KMS-11 (cell line): ENCODE results near the gene PGAP6.

Source experiments
- H2AFZ ChIP-seq: fragments of 200-600 bp; sonication (generic); 2 replicates; pipeline ENCODE4 v1.6.1; 2016; ENCODE audit warnings: antibody characterized with exemption, mixed run types, low read depth
- H3K27ac ChIP-seq: fragments of 200-600 bp; sonication (generic); 2 replicates; pipeline ENCODE4 v1.6.1; 2016; ENCODE audit warnings: mild to moderate bottlenecking, mixed run types
- H3K27me3 ChIP-seq: fragments of 200-600 bp; sonication (generic); 2 replicates; pipeline ENCODE4 v1.6.1; 2017; ENCODE audit warnings: mild to moderate bottlenecking, low read depth, mixed run types, moderate library complexity; ENCODE audit not compliant: insufficient read depth
- H3K36me3 ChIP-seq: fragments of 200-600 bp; sonication (generic); 2 replicates; pipeline ENCODE4 v1.6.1; 2017; ENCODE audit warnings: mild to moderate bottlenecking, mixed run types; ENCODE audit not compliant: insufficient read depth
- H3K4me1 ChIP-seq: fragments of 200-600 bp; sonication (generic); 2 replicates; pipeline ENCODE4 v1.6.1; 2016; ENCODE audit warnings: mild to moderate bottlenecking, low read depth, mixed run types; ENCODE audit not compliant: poor library complexity, severe bottlenecking
- H3K4me2 ChIP-seq: fragments of 200-600 bp; sonication (generic); 2 replicates; pipeline ENCODE4 v1.7.0; 2016; ENCODE audit warnings: mild to moderate bottlenecking, mixed run types
- H3K4me3 ChIP-seq: fragments of 200-600 bp; sonication (generic); IDR thresholded peaks from 2 replicates; pipeline ENCODE4 v1.6.1; 2017; ENCODE audit warnings: low read depth, low read length, mixed read lengths; ENCODE audit not compliant: insufficient read depth
- H3K79me2 ChIP-seq: fragments of 200-600 bp; sonication (generic); 2 replicates; pipeline ENCODE4 v1.6.1; 2016; ENCODE audit warnings: low read depth, mixed run types; ENCODE audit not compliant: insufficient read depth
- H3K9ac ChIP-seq: fragments of 200-600 bp; sonication (generic); 2 replicates; pipeline ENCODE4 v1.6.1; 2016; ENCODE audit warnings: mild to moderate bottlenecking, mixed run types
- H4K20me1 ChIP-seq: fragments of 200-600 bp; sonication (generic); 2 replicates; pipeline ENCODE4 v1.6.1; 2016; ENCODE audit warnings: mild to moderate bottlenecking, mixed run types; ENCODE audit not compliant: insufficient read depth
- TF ChIP-seq, protein P1 (sequence below): fragments of 200-600 bp; sonication (generic); conservative IDR thresholded peaks from 2 replicates; pipeline ENCODE4 v1.6.1; 2017; ENCODE audit warnings: low read depth, mild to moderate bottlenecking, antibody characterized with exemption, low read length, moderate library complexity, mixed read lengths

The PGAP6 gene

DNA sequence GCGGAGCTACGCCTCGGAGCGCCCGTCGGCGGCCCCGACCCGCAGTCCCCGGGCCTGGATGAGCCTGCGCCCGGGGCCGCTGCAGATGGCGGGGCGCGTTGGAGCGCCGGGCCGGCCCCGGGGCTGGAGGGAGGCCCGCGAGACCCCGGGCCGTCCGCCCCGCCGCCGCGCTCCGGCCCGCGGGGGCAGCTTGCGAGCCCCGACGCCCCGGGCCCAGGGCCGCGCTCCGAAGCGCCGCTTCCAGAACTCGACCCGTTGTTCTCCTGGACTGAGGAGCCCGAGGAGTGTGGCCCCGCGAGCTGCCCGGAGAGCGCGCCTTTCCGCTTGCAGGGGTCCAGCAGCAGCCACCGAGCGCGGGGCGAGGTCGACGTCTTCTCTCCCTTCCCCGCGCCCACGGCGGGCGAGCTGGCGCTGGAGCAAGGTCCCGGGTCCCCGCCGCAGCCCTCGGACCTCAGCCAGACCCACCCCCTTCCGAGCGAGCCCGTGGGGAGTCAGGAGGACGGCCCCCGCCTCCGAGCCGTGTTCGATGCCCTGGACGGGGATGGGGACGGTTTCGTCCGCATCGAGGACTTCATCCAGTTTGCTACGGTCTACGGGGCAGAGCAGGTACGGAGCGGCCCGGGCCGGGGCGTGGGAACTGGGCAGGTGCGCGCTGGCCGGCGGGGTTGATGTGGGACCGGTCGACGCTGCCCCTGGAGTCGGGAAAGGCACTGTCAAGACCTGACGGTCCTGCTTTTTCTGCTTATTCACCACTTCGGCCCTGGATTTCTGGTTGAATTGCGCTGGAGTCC lies 44.5 kb upstream of the PGAP6 start:
- TF ChIP-seq, protein P1, sequence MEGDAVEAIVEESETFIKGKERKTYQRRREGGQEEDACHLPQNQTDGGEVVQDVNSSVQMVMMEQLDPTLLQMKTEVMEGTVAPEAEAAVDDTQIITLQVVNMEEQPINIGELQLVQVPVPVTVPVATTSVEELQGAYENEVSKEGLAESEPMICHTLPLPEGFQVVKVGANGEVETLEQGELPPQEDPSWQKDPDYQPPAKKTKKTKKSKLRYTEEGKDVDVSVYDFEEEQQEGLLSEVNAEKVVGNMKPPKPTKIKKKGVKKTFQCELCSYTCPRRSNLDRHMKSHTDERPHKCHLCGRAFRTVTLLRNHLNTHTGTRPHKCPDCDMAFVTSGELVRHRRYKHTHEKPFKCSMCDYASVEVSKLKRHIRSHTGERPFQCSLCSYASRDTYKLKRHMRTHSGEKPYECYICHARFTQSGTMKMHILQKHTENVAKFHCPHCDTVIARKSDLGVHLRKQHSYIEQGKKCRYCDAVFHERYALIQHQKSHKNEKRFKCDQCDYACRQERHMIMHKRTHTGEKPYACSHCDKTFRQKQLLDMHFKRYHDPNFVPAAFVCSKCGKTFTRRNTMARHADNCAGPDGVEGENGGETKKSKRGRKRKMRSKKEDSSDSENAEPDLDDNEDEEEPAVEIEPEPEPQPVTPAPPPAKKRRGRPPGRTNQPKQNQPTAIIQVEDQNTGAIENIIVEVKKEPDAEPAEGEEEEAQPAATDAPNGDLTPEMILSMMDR: no peak
- Histone ChIP-seq H3K79me2 (peaks cover 15% of the 10 kb centered on the region; the same call in 1 of the 2 replicates), H4K20me1 (no peaks in the 10 kb centered on the region), H3K4me1 (peaks cover 21% of the 10 kb centered on the region), H3K9ac (no peak overlapping the region; the same call in 1 of the 2 replicates), H3K4me2 (peak overlapping the region; percentile 79), H3K4me3 (no peak overlapping the region), H3K36me3 (no peaks in the 10 kb centered on the region), H3K27me3 (peaks cover 5% of the 10 kb centered on the region; the same call in 1 of the 2 replicates), H2AFZ (peak overlapping the region; percentile 45; the same call in 1 of the 2 replicates), H3K27ac (no peak overlapping the region)

DNA sequence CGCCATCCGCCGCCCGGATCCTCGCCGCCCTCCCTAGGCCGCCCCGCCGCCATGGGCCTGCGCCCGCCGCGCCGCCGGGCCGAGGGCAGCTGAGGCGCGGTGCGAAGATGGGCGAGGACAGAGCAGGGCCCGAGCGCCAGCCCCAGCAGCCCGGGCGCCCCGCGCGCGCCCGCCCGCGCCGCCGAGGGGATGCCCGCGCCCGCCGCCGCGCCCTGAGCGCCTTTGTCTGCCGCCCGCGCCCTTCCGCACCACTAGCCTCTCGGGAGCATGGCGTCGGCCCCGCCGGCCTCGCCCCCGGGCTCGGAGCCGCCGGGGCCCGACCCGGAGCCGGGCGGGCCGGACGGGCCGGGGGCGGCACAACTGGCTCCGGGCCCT lies 43.9 kb upstream of the PGAP6 start:
- Histone ChIP-seq H3K4me2 (no peak overlapping the region; the same call in 1 of the 2 replicates), H3K27ac (no peak overlapping the region), H3K36me3 (no peaks in the 10 kb centered on the region), H3K4me1 (peaks cover 21% of the 10 kb centered on the region), H2AFZ (peak overlapping the region; percentile 97), H3K4me3 (no peak overlapping the region), H3K9ac (peak overlapping the region; percentile 52; the same call in 1 of the 2 replicates), H3K79me2 (peaks cover 15% of the 10 kb centered on the region; the same call in 1 of the 2 replicates), H3K27me3 (peaks cover 5% of the 10 kb centered on the region; the same call in 1 of the 2 replicates), H4K20me1 (no peaks in the 10 kb centered on the region)
- TF ChIP-seq, protein P1: no peak

DNA sequence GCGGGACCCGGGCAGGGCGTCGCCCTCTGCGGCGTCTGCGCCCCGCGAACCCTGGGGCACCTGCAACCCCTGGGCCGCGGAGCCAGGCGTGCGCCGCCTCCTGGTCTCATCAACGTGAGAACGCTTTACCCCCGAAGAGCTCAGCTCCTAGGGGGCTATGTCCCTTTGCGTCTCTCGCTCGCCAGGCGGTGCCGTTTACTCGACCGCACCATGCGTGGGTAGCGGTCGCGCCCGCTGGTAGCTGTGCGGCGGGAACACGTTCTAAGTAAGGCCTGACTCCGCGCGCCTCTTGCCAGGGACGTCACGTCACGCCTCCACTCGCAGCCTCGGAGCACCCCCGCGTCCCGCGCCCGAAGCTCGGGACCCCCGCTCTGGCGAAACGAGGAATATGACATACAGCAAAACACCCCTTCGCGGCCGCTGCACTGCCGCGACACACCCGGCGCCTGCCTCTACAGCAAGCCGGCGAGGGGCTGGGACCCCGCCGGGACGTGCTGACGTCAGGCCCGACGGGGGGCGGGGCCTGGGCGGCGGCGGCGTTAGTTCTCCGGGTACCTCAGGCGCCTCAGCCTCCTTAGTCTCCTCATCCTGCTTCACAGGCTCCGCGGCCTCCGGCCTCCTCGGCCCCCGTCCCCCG lies 43.4 kb upstream of the PGAP6 start, which contains the start of gene RAB11FIP3:
RAB11FIP3 (plus strand) TSS at position 568 of the 637 bp plus-strand sequence. CDS start 358 bp downstream, outside the sequence.
- Histone ChIP-seq H3K36me3 (no peaks in the 10 kb centered on the region), H3K4me3 (no peak within 1 kb of the TSS), H3K4me2 (peak within 1 kb of the TSS; percentile 96), H3K27me3 (peaks cover 5% of the 10 kb centered on the region; the same call in 1 of the 2 replicates), H3K79me2 (peaks cover 15% of the 10 kb centered on the region; the same call in 1 of the 2 replicates), H3K4me1 (peaks cover 21% of the 10 kb centered on the region), H4K20me1 (no peaks in the 10 kb centered on the region), H3K27ac (0 out of 2 replicates have a peak within 1 kb of the TSS, but pooled peaks have one; percentile 8), H3K9ac (peak within 1 kb of the TSS; percentile 52; the same call in 1 of the 2 replicates), H2AFZ (peak within 1 kb of the TSS; percentile 97)
- TF ChIP-seq, protein P1: no peak

DNA sequence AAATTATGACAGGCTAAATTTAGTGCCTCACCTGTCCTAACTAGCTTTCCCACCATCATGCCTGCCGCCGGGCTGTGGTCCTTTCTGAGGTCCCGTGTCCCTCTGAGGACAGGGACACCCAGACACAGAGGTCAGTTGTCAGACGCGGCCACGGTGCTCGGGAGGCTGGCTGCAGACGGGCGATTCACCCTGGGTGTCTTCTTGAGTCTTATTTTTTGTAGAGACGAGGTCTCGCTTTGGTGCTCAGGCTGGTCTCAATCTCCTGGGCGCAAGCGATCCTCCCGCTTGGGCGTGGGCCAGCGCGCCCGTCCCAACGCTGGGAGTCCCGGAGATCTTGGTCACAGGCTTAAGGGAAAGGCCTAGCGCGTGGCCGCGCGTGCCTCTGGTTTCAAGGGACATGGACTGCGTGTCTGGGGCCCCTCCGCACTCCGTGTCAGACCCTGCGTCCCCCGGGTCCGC lies 42.9 kb upstream of the PGAP6 start:
- peaks cover 5% of the 10 kb centered on the region; the same call in 1 of the 2 replicates for H3K27me3 ChIP-seq
- H3K4me1 ChIP-seq: peaks cover 21% of the 10 kb centered on the region
- H3K79me2 ChIP-seq: peaks cover 15% of the 10 kb centered on the region; the same call in 1 of the 2 replicates
- H3K9ac ChIP-seq: peak overlapping the region; percentile 52; the same call in 1 of the 2 replicates
- H2AFZ ChIP-seq: peak overlapping the region; percentile 97
- H3K4me3 ChIP-seq: no peak overlapping the region
- no peaks in the 10 kb centered on the region for H4K20me1 ChIP-seq
- no peaks in the 10 kb centered on the region for H3K36me3 ChIP-seq
- peak overlapping the region; percentile 96 for H3K4me2 ChIP-seq
- H3K27ac ChIP-seq: no peak overlapping the region
- TF ChIP-seq, protein P1: no peak
